CD4-positive, alpha-beta T cell (primary cell): ENCODE data around the gene PSMA3. TPM values are rescaled to one million over a fixed set of nuclear protein-coding genes. Genes with fewer than 3 reads are reported as not detected.

Source experiments
- ATAC-seq: fragments of 200-7000 bp; cut with Tn5 transposase; one replicate; pipeline ENCODE4 v1.10.0; 2022; ENCODE audit warnings: mild to moderate bottlenecking; ENCODE audit not compliant: poor library complexity
- CTCF ChIA-PET: fragments of 350-600 bp; sonication (Branson Sonifier 250); formaldehyde crosslinking; loops from one replicate; lab custom pipeline; 2021; ENCODE audit warnings: antibody characterized with exemption, inconsistent platforms; lab: Charles Lee
- POLR2A ChIA-PET: fragments of 350-600 bp; sonication (Branson Sonifier 250); formaldehyde crosslinking; loops from one replicate; lab custom pipeline; 2021; ENCODE audit warnings: antibody characterized with exemption, inconsistent platforms; lab: Charles Lee
- DNase-seq, 14 experiments: peaks; one replicate each; pipeline ENCODE4 v3.0.0-alpha.2; 2013 to 2020; ENCODE audit warnings: mixed read lengths in 2 of 14
- H3K27ac ChIP-seq, 2 donors: one replicate each; pipeline versions ENCODE4 v1.5.1 to v1.7.0; 2013; ENCODE audit warnings: low read length in 2 of 2, low read depth in 1 of 2, mild to moderate bottlenecking in 1 of 2
- H3K27me3 ChIP-seq, 2 experiments: 1 replicate in 1 of 2; 2 replicates in 1 of 2; pipeline versions ENCODE4 v1.6.1 to v1.7.0; 2013; ENCODE audit warnings: low read length in 2 of 2, control low read depth in 1 of 2, mild to moderate bottlenecking in 1 of 2, moderate library complexity in 1 of 2; ENCODE audit not compliant: insufficient read depth in 2 of 2, control insufficient read depth in 1 of 2
- H3K36me3 ChIP-seq: one replicate; pipeline ENCODE4 v1.6.1; 2013; ENCODE audit warnings: low read length, control low read depth; ENCODE audit not compliant: insufficient read depth
- H3K4me1 ChIP-seq: one replicate; pipeline ENCODE4 v1.6.1; 2013; ENCODE audit warnings: low read length, control low read depth; ENCODE audit not compliant: insufficient read depth
- H3K4me3 ChIP-seq: one replicate; pipeline ENCODE4 v1.5.1; 2013; ENCODE audit warnings: mild to moderate bottlenecking, low read length, moderate library complexity
- H3K9me3 ChIP-seq, 2 experiments: 1 replicate in 1 of 2; 2 replicates in 1 of 2; pipeline versions ENCODE4 v1.6.1 to v1.7.0; 2013; ENCODE audit warnings: low read length in 2 of 2, mild to moderate bottlenecking in 2 of 2, control low read depth in 1 of 2, moderate library complexity in 1 of 2; ENCODE audit not compliant: control insufficient read depth in 1 of 2, insufficient read depth in 1 of 2
- H3K27ac Mint-ChIP-seq: one replicate; pipeline ENCODE4 v1.8.0; 2020; ENCODE audit warnings: mixed read lengths
- H3K27me3 Mint-ChIP-seq: one replicate; pipeline ENCODE4 v1.8.0; 2021; ENCODE audit warnings: mixed read lengths
- H3K36me3 Mint-ChIP-seq: one replicate; pipeline ENCODE4 v1.8.0; 2021; ENCODE audit warnings: low read depth, mixed read lengths
- H3K4me1 Mint-ChIP-seq: one replicate; pipeline ENCODE4 v1.8.0; 2021; ENCODE audit warnings: low read depth, mixed read lengths
- H3K4me3 Mint-ChIP-seq: one replicate; pipeline ENCODE4 v1.8.0; 2020; ENCODE audit warnings: mild to moderate bottlenecking, mixed read lengths
- H3K9me3 Mint-ChIP-seq: one replicate; pipeline ENCODE4 v1.8.0; 2020; ENCODE audit warnings: mixed read lengths
- intact Hi-C, 2 experiments: fragments of 100-400 bp; cut with DNase I in 1 of 2; cut with micrococcal nuclease in 1 of 2; formaldehyde crosslinking; loops; one replicate each; pipeline versions ENCODE4 v1.15.1 to v1.9.0; 2023 to 2025; cut with DNase I, micrococcal nuclease
- total RNA-seq, 174 experiments: library from RNA in 2 of 174; stranded (reverse) in 2 of 174; gene quantifications; one replicate each; pipeline ENCODE4 v1.2.3 and lab custom pipeline; 2021 to 2026
- TF ChIP-seq, protein P1 (sequence below): fragments of 200-600 bp; IDR thresholded peaks from one replicate; pipeline ENCODE4 v1.8.0; 2022; ENCODE audit warnings: antibody characterized with exemption, mild to moderate bottlenecking

The PSMA3 gene
- total RNA-seq, 2 experiments from 2014 or later, result 104 to 108 TPM

DNA sequence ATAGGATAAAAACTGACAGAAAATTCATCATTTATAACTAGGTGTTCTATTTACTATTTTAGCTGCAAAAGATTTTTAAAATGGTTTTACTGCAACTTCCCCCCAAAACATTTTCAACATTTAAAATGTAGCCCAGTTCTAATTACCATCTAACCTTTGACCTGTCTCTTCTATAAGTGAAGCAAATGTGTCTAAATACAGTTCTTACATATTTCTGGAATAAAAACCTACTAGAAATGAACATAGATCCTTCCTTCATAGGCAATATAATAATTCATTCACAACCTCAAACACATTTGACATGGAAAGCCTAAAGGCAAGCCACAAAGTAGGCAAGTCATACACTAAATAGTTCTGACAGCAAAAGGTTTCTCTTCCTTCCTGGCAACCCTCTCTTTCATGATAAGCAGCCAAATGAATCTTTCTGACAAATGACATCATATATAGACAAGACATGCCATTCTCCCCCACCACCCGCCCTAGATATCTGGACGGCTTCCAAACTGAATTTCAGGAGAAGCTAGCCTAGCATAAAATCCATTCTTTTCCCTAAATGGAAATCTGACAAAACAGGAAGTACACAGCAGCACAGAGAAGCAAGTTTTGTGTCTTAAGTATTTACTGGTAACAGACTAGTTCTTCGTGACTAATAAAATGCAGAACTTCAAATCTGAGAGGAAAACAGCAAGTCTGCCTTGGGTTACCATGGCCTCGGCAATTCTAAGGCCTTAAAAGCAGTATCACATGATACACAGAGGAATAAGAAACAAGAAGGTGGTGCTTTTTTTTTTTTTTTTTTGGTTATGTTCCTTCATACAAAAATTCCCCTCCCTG lies 36.5 kb downstream of the PSMA3 start:
- ChIA-PET POLR2A (interaction anchor here (0.6 to 2.9 kb wide), 3 partner anchors 17 to 120 kb away, joined by 4 to 19 read pairs (median 5); partner anchors contain the start of genes ARID4A and PSMA3), CTCF (no interaction called here)
- intact Hi-C loops, result loop anchor here in 1 of 2 experiments (2.0 to 5.0 kb wide), 2 partner anchors 16 to 39 kb away; partner anchors contain the start of gene PSMA3
- Mint-ChIP-seq H3K27ac (peak overlapping the region; percentile 92), H3K4me1 (peaks cover 67% of the 10 kb centered on the region), H3K27me3 (no peaks in the 10 kb centered on the region), H3K9me3 (no peaks in the 10 kb centered on the region), H3K4me3 (peak overlapping the region; percentile 71), H3K36me3 (peaks cover 93% of the 10 kb centered on the region)
- Histone ChIP-seq H3K36me3 (peaks cover 58% of the 10 kb centered on the region), H3K27ac (peak overlapping the region; percentile 51 to 73), H3K27me3 (no peaks in the 10 kb centered on the region), H3K9me3 (no peaks in the 10 kb centered on the region), H3K4me1 (peaks cover 25% of the 10 kb centered on the region), H3K4me3 (no peak overlapping the region)
- DNase-seq (peak in 8 of 14 experiments; percentile 5 to 74 (median 32)), ATAC-seq (peak; percentile 86)
- TF ChIP-seq, protein P1, sequence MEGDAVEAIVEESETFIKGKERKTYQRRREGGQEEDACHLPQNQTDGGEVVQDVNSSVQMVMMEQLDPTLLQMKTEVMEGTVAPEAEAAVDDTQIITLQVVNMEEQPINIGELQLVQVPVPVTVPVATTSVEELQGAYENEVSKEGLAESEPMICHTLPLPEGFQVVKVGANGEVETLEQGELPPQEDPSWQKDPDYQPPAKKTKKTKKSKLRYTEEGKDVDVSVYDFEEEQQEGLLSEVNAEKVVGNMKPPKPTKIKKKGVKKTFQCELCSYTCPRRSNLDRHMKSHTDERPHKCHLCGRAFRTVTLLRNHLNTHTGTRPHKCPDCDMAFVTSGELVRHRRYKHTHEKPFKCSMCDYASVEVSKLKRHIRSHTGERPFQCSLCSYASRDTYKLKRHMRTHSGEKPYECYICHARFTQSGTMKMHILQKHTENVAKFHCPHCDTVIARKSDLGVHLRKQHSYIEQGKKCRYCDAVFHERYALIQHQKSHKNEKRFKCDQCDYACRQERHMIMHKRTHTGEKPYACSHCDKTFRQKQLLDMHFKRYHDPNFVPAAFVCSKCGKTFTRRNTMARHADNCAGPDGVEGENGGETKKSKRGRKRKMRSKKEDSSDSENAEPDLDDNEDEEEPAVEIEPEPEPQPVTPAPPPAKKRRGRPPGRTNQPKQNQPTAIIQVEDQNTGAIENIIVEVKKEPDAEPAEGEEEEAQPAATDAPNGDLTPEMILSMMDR, result no peak

DNA sequence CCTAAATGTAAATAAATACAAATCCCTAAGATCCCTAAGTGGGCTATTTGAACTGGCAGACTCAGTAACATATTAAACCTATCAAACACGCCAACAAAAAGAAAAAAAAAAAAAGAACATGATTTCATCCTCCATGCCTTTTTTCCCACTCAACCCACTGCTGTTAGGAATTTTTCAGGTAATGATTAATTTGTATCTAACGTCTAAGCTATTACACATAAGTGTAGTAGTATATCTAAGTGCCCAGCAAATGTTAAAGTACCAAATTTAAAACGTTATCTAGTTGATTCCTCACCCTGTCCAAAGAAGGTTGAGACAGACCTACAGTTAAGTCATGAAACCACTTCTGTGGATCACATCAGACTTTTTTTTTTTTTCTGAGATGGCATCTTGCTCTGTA lies 37.3 kb downstream of the PSMA3 start:
- Mint-ChIP-seq H3K4me1 (peaks cover 59% of the 10 kb centered on the region), H3K36me3 (peaks cover 91% of the 10 kb centered on the region), H3K9me3 (no peaks in the 10 kb centered on the region), H3K27ac (peak overlapping the region; percentile 92), H3K27me3 (no peaks in the 10 kb centered on the region), H3K4me3 (peak overlapping the region; percentile 40)
- DNase-seq, result no peak
- H3K4me1 ChIP-seq, result peaks cover 20% of the 10 kb centered on the region
- ChIA-PET POLR2A (interaction anchor here (0.6 to 2.9 kb wide), 4 partner anchors 16 to 120 kb away, joined by 3 to 19 read pairs (median 4); partner anchors contain the start of genes ARID4A, PSMA3 and TOMM20L), CTCF (no interaction called here)
- TF ChIP-seq, protein P1, result no peak
- H3K27ac ChIP-seq, result peak overlapping the region; percentile 51 to 73
- H3K4me3 ChIP-seq, result no peak overlapping the region
- intact Hi-C loops, result loop anchor here in 1 of 2 experiments (2.0 to 5.0 kb wide), 2 partner anchors 15 to 40 kb away; partner anchors contain the start of gene PSMA3
- no peak for ATAC-seq
- peaks cover 63% of the 10 kb centered on the region for H3K36me3 ChIP-seq
- H3K27me3 ChIP-seq, result no peaks in the 10 kb centered on the region
- H3K9me3 ChIP-seq, result no peaks in the 10 kb centered on the region

GRCh38 chr14:58282925-58283593 lies 38.4 kb downstream of the PSMA3 start:
- Mint-ChIP-seq H3K36me3 (peaks cover 94% of the 10 kb centered on the region), H3K4me1 (peaks cover 69% of the 10 kb centered on the region), H3K27ac (peak overlapping the region; percentile 92), H3K4me3 (no peak overlapping the region), H3K27me3 (no peaks in the 10 kb centered on the region), H3K9me3 (no peaks in the 10 kb centered on the region)
- Histone ChIP-seq H3K4me3 (no peak overlapping the region), H3K27ac (no peak overlapping the region), H3K9me3 (no peaks in the 10 kb centered on the region), H3K4me1 (peaks cover 17% of the 10 kb centered on the region), H3K36me3 (peaks cover 63% of the 10 kb centered on the region), H3K27me3 (no peaks in the 10 kb centered on the region)
- ATAC-seq (no peak), DNase-seq (no peak)
- intact Hi-C loops, result loop anchor here in 1 of 2 experiments (5.0 kb wide), 1 partner anchor 41 kb away; the partner anchor contains the start of gene PSMA3
- ChIA-PET CTCF (interaction anchor here (0.6 kb wide), 1 partner anchor 8 kb away, joined by 3 read pairs; no protein-coding TSS in a partner anchor), POLR2A (interaction anchor here (0.7 to 1.5 kb wide), 3 partner anchors 15 to 38 kb away, joined by 3 to 5 read pairs (median 3); partner anchors contain the start of genes ARID4A and PSMA3)
- TF ChIP-seq, protein P1, result no peak
